ENCODE results near the gene PRDM15. TPM values are rescaled to one million over a fixed set of nuclear protein-coding genes. Genes with fewer than 3 reads are reported as not detected.
A peak's percentile ranks its signal among the peaks of the same experiment; 100 is the strongest.

PRDM15 gene
- total and polyA plus RNA-seq, 4 donors, result 1.2 to 5.7 (median 2.1) TPM

DNA sequence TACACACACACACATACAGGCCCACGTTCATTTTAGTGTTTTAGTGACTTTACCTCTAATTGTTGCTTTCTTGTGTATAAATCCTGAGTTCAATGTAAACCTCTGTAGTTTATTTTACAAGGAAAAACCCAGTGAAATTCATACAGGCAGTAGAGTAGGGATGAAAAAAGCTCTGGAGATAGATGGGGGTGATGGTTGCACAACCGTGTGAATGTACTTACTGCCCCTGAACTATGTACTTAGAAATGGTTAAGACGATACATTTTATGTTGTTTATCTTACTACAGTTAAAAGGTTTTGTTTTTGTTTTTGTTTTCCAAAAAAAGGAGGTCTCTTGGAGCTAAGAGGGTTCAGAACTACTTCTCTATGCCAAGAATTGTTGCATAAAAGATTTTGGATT, 29.7 kb upstream of the PRDM15 start:
- Histone ChIP-seq H3K27ac (ENCODE audit: low read depth in 1 of 2, low read length in 2 of 2) (no peak overlapping the region), H3K4me3 (ENCODE audit: low read depth in 1 of 3, low read length in 3 of 3) (no peak overlapping the region), H3K36me3 (ENCODE audit: control insufficient read depth in 4 of 4, insufficient read depth in 3 of 4, low read depth in 1 of 4, low read length in 3 of 4) (peaks cover 4 to 41% (median 15%) of the 10 kb centered on the region in 4 donors), H3K27me3 (ENCODE audit: control insufficient read depth in 4 of 4, insufficient read depth in 4 of 4, low read length in 3 of 4) (no peaks in the 10 kb centered on the region), H3K9me3 (ENCODE audit: control insufficient read depth in 4 of 4, low read length in 3 of 4) (no peaks in the 10 kb centered on the region), H3K9ac (ENCODE audit: low read depth in 1 of 2, low read length in 2 of 2) (no peak overlapping the region), H3K4me1 (ENCODE audit: control insufficient read depth in 4 of 4, insufficient read depth in 4 of 4, low read length in 3 of 4) (no peaks in the 10 kb centered on the region)
- no peak for TF ChIP-seq YY1 (IDR thresholded peaks at IDR 0.05)
- TF ChIP-seq, protein P1, sequence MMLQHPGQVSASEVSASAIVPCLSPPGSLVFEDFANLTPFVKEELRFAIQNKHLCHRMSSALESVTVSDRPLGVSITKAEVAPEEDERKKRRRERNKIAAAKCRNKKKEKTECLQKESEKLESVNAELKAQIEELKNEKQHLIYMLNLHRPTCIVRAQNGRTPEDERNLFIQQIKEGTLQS (IDR thresholded peaks at IDR 0.05), result no peak
- no peak for TF ChIP-seq EGR1 (IDR thresholded peaks at IDR 0.05; ENCODE audit: low read depth in 2 of 2)
- TF ChIP-seq HNF4A (conservative IDR thresholded peaks at IDR 0.05), result no peak
- TF ChIP-seq, protein P2, sequence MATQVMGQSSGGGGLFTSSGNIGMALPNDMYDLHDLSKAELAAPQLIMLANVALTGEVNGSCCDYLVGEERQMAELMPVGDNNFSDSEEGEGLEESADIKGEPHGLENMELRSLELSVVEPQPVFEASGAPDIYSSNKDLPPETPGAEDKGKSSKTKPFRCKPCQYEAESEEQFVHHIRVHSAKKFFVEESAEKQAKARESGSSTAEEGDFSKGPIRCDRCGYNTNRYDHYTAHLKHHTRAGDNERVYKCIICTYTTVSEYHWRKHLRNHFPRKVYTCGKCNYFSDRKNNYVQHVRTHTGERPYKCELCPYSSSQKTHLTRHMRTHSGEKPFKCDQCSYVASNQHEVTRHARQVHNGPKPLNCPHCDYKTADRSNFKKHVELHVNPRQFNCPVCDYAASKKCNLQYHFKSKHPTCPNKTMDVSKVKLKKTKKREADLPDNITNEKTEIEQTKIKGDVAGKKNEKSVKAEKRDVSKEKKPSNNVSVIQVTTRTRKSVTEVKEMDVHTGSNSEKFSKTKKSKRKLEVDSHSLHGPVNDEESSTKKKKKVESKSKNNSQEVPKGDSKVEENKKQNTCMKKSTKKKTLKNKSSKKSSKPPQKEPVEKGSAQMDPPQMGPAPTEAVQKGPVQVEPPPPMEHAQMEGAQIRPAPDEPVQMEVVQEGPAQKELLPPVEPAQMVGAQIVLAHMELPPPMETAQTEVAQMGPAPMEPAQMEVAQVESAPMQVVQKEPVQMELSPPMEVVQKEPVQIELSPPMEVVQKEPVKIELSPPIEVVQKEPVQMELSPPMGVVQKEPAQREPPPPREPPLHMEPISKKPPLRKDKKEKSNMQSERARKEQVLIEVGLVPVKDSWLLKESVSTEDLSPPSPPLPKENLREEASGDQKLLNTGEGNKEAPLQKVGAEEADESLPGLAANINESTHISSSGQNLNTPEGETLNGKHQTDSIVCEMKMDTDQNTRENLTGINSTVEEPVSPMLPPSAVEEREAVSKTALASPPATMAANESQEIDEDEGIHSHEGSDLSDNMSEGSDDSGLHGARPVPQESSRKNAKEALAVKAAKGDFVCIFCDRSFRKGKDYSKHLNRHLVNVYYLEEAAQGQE (IDR thresholded peaks at IDR 0.05), result no peak
- TF ChIP-seq, protein P3, sequence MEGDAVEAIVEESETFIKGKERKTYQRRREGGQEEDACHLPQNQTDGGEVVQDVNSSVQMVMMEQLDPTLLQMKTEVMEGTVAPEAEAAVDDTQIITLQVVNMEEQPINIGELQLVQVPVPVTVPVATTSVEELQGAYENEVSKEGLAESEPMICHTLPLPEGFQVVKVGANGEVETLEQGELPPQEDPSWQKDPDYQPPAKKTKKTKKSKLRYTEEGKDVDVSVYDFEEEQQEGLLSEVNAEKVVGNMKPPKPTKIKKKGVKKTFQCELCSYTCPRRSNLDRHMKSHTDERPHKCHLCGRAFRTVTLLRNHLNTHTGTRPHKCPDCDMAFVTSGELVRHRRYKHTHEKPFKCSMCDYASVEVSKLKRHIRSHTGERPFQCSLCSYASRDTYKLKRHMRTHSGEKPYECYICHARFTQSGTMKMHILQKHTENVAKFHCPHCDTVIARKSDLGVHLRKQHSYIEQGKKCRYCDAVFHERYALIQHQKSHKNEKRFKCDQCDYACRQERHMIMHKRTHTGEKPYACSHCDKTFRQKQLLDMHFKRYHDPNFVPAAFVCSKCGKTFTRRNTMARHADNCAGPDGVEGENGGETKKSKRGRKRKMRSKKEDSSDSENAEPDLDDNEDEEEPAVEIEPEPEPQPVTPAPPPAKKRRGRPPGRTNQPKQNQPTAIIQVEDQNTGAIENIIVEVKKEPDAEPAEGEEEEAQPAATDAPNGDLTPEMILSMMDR (IDR thresholded peaks at IDR 0.05; ENCODE audit: low read depth, low read length, missing input control), result no peak
- no peak for DNase-seq (ENCODE audit: low spot score)
- WGBS, result 59% methylated on average over 3 of the region's 3 CpGs

DNA sequence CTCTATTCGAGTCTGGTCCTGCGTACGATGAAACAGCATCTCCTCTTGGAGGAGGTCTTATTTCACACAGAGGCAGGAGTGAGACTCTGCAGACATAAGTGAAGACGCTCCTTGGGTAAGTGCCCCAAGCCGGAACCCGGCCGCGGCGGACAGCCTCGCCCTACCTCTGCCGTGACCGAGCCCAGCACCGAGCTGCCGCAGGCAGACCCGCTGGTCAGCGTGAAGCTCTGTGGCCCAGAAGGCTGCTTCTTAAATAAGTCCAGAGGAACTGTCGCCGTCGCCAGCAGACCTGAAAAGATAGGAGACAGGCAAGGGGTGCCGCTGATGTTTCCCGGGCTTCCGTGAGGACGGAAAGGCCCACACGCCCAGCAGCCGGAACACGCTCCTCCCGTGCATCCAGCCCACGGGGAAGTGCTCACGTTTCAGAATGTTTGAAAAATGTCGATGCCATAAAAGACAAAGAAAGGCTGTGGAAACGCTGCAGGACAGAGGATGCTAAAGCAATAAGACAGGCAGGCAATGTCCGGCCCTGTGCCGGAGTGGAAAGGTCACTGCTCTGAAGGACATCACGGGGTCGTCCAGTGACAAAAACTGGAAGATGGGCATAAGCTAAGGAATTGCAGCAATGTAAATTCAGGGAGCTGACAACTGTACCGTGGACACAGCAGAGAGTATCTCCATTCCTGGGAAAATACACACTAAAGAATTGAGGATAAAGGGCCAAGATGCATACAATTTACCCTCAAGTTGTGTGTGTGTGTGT, 28.5 kb upstream of the PRDM15 start:
- TF ChIP-seq NR2F2 (IDR thresholded peaks at IDR 0.05) (no peak), RXRA (IDR thresholded peaks at IDR 0.05) (peak; percentile 75 to 80)
- WGBS, result 89% methylated on average over 36 of the region's 36 CpGs

DNA sequence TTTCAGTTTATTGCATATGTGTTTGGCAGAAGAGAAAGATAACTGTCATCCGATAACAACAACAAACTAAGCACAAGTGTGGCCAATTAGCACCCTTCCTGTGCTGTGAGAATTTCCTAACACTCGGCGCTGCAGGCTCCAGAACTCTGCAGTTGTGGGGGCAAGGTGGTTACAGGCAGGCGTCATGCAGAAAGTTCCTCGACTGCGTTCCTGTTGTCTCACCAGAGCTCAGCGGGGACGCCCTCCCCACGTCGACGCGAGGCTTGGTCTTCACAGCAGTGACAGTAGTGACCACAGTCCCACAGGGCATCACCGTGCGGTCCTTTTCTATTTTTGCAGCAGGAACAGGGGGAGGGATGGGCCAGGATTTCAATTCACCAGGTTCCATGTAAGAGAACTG, 27.6 kb upstream of the PRDM15 start:
- Histone ChIP-seq H3K27me3 (ENCODE audit: control insufficient read depth in 4 of 4, insufficient read depth in 4 of 4, low read length in 3 of 4) (no peaks in the 10 kb centered on the region), H3K27ac (ENCODE audit: low read depth in 1 of 2, low read length in 2 of 2) (no peak overlapping the region), H3K9me3 (ENCODE audit: control insufficient read depth in 4 of 4, low read length in 3 of 4) (no peaks in the 10 kb centered on the region), H3K36me3 (ENCODE audit: control insufficient read depth in 4 of 4, insufficient read depth in 3 of 4, low read depth in 1 of 4, low read length in 3 of 4) (peaks cover 4 to 33% (median 13%) of the 10 kb centered on the region in 4 donors), H3K4me3 (ENCODE audit: low read depth in 1 of 3, low read length in 3 of 3) (no peak overlapping the region), H3K4me1 (ENCODE audit: control insufficient read depth in 4 of 4, insufficient read depth in 4 of 4, low read length in 3 of 4) (no peaks in the 10 kb centered on the region), H3K9ac (ENCODE audit: low read depth in 1 of 2, low read length in 2 of 2) (no peak overlapping the region)
- WGBS, result 93% methylated on average over 14 of the region's 14 CpGs
- DNase-seq (ENCODE audit: low spot score), result no peak
- TF ChIP-seq NR2F2 (IDR thresholded peaks at IDR 0.05), result no peak
- no peak for TF ChIP-seq TAF1 (conservative IDR thresholded peaks at IDR 0.05)
- TF ChIP-seq, protein P4, sequence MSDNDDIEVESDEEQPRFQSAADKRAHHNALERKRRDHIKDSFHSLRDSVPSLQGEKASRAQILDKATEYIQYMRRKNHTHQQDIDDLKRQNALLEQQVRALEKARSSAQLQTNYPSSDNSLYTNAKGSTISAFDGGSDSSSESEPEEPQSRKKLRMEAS (IDR thresholded peaks at IDR 0.05), result no peak
- TF ChIP-seq SP1 (IDR thresholded peaks at IDR 0.05), result no peak
- TF ChIP-seq YY1 (IDR thresholded peaks at IDR 0.05), result no peak
- no peak for TF ChIP-seq HNF4A (conservative IDR thresholded peaks at IDR 0.05)
- no peak for TF ChIP-seq FOXA1 (IDR thresholded peaks at IDR 0.05)
- TF ChIP-seq, protein P5, sequence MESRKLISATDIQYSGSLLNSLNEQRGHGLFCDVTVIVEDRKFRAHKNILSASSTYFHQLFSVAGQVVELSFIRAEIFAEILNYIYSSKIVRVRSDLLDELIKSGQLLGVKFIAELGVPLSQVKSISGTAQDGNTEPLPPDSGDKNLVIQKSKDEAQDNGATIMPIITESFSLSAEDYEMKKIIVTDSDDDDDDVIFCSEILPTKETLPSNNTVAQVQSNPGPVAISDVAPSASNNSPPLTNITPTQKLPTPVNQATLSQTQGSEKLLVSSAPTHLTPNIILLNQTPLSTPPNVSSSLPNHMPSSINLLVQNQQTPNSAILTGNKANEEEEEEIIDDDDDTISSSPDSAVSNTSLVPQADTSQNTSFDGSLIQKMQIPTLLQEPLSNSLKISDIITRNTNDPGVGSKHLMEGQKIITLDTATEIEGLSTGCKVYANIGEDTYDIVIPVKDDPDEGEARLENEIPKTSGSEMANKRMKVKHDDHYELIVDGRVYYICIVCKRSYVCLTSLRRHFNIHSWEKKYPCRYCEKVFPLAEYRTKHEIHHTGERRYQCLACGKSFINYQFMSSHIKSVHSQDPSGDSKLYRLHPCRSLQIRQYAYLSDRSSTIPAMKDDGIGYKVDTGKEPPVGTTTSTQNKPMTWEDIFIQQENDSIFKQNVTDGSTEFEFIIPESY (IDR thresholded peaks at IDR 0.05), result no peak
- no peak for TF ChIP-seq RAD21 (IDR thresholded peaks at IDR 0.05)
- no peak for TF ChIP-seq JUND (IDR thresholded peaks at IDR 0.05)

More for the DNA sequence above, 28.5 kb upstream of the PRDM15 start:
- peaks cover 4 to 34% (median 16%) of the 10 kb centered on the region in 4 donors for H3K36me3 ChIP-seq (ENCODE audit: control insufficient read depth in 4 of 4, insufficient read depth in 3 of 4, low read depth in 1 of 4, low read length in 3 of 4)
- H3K4me3 ChIP-seq (ENCODE audit: low read depth in 1 of 3, low read length in 3 of 3), result no peak overlapping the region
- no peaks in the 10 kb centered on the region for H3K27me3 ChIP-seq (ENCODE audit: control insufficient read depth in 4 of 4, insufficient read depth in 4 of 4, low read length in 3 of 4)
- H3K9ac ChIP-seq (ENCODE audit: low read depth in 1 of 2, low read length in 2 of 2), result no peak overlapping the region
- no peak overlapping the region for H3K27ac ChIP-seq (ENCODE audit: low read depth in 1 of 2, low read length in 2 of 2)
- H3K4me1 ChIP-seq (ENCODE audit: control insufficient read depth in 4 of 4, insufficient read depth in 4 of 4, low read length in 3 of 4), result no peaks in the 10 kb centered on the region
- no peak for DNase-seq (ENCODE audit: low spot score)
- H3K9me3 ChIP-seq (ENCODE audit: control insufficient read depth in 4 of 4, low read length in 3 of 4), result no peaks in the 10 kb centered on the region

Data from liver (tissue), 9 donors.